ENCODE results near the gene POU2AF1.

The POU2AF1 gene

GRCh38 chr11:111309215-111309915 lies 69.7 kb downstream of the POU2AF1 start:
- Histone ChIP-seq H3K27me3 (replicated peaks; ENCODE audit: control insufficient read depth, insufficient read depth, low read length) (no peaks in the 10 kb centered on the region; the same call in 1 of the 2 replicates), H3K4me3 (replicated peaks; ENCODE audit: low read depth, low read length) (no peak overlapping the region), H3K36me3 (ENCODE audit: control insufficient read depth, insufficient read depth, low read length) (no peaks in the 10 kb centered on the region)
- no peak for TF ChIP-seq CTCF (IDR thresholded peaks at IDR 0.05; ENCODE audit: insufficient read depth, low read length, poor library complexity, severe bottlenecking)
- no peak for DNase-seq (ENCODE audit: extremely low read depth, insufficient read length)

- Histone ChIP-seq H3K4me3 (replicated peaks; ENCODE audit: low read depth, low read length) (no peak overlapping the region), H3K27me3 (replicated peaks; ENCODE audit: control insufficient read depth, insufficient read depth, low read length) (no peaks in the 10 kb centered on the region; the same call in 1 of the 2 replicates)
- no peak for TF ChIP-seq CTCF (IDR thresholded peaks at IDR 0.05; ENCODE audit: insufficient read depth, low read length, poor library complexity, severe bottlenecking)
These were observed 70.9 kb downstream of the POU2AF1 start for GRCh38 chr11:111308140-111308539.

GRCh38 chr11:111307472-111308108 lies 71.5 kb downstream of the POU2AF1 start:
- Histone ChIP-seq H3K36me3 (ENCODE audit: control insufficient read depth, insufficient read depth, low read length) (no peaks in the 10 kb centered on the region), H3K27me3 (replicated peaks; ENCODE audit: control insufficient read depth, insufficient read depth, low read length) (no peaks in the 10 kb centered on the region; the same call in 1 of the 2 replicates), H3K4me3 (replicated peaks; ENCODE audit: low read depth, low read length) (no peak overlapping the region)
- DNase-seq (ENCODE audit: extremely low read depth, insufficient read length) = no peak
- TF ChIP-seq CTCF (IDR thresholded peaks at IDR 0.05; ENCODE audit: insufficient read depth, low read length, poor library complexity, severe bottlenecking) = no peak

More at GRCh38 chr11:111308140-111308539, 70.9 kb downstream of the POU2AF1 start:
- no peak for DNase-seq (ENCODE audit: extremely low read depth, insufficient read length)
- H3K36me3 ChIP-seq (ENCODE audit: control insufficient read depth, insufficient read depth, low read length) = no peaks in the 10 kb centered on the region

- no peak for DNase-seq (ENCODE audit: extremely low read depth, insufficient read length)
- Histone ChIP-seq H3K4me3 (replicated peaks; ENCODE audit: low read depth, low read length) (no peak overlapping the region), H3K27me3 (replicated peaks; ENCODE audit: control insufficient read depth, insufficient read depth, low read length) (no peaks in the 10 kb centered on the region; the same call in 1 of the 2 replicates), H3K36me3 (ENCODE audit: control insufficient read depth, insufficient read depth, low read length) (no peaks in the 10 kb centered on the region)
- TF ChIP-seq CTCF (IDR thresholded peaks at IDR 0.05; ENCODE audit: insufficient read depth, low read length, poor library complexity, severe bottlenecking) = no peak
These were observed 72.8 kb downstream of the POU2AF1 start for GRCh38 chr11:111306321-111306720.

- no peak for DNase-seq (ENCODE audit: extremely low read depth, insufficient read length)
- Histone ChIP-seq H3K4me3 (replicated peaks; ENCODE audit: low read depth, low read length) (no peak overlapping the region), H3K27me3 (replicated peaks; ENCODE audit: control insufficient read depth, insufficient read depth, low read length) (no peaks in the 10 kb centered on the region; the same call in 1 of the 2 replicates), H3K36me3 (ENCODE audit: control insufficient read depth, insufficient read depth, low read length) (no peaks in the 10 kb centered on the region)
- TF ChIP-seq CTCF (IDR thresholded peaks at IDR 0.05; ENCODE audit: insufficient read depth, low read length, poor library complexity, severe bottlenecking) = no peak
These were observed 73.2 kb downstream of the POU2AF1 start for GRCh38 chr11:111305876-111306275.
